T-helper 17 cell (primary cell): ENCODE measurements around the gene RARRES1. TPM values are rescaled to one million over a fixed set of nuclear protein-coding genes. Genes with fewer than 3 reads are reported as not detected.

Experiments used
- ATAC-seq: fragments of 150-1000 bp; cut with Tn5 transposase; 2 replicates; pipeline ENCODE4 v1.10.0; 2021; ENCODE audit warnings: mild to moderate bottlenecking, moderate library complexity
- DNase-seq, 3 donors: peaks; one replicate each; pipeline versions ENCODE4 v3.0.0 to v3.0.0-alpha.2; 2020 to 2021
- H3K9me3 ChIP-seq: one replicate; pipeline ENCODE4 v1.7.0; 2013; ENCODE audit warnings: low read length, mild to moderate bottlenecking; ENCODE audit not compliant: control insufficient read depth, poor library complexity, severe bottlenecking
- H3K27ac Mint-ChIP-seq: one replicate; pipeline ENCODE4 v1.8.0; 2022; ENCODE audit warnings: mild to moderate bottlenecking, moderate library complexity, mixed read lengths
- H3K27me3 Mint-ChIP-seq: one replicate; pipeline ENCODE4 v1.8.0; 2022; ENCODE audit warnings: mixed read lengths
- H3K36me3 Mint-ChIP-seq: one replicate; pipeline ENCODE4 v1.8.0; 2022; ENCODE audit warnings: low read depth, mixed read lengths
- H3K4me1 Mint-ChIP-seq: one replicate; pipeline ENCODE4 v1.8.0; 2022; ENCODE audit warnings: mild to moderate bottlenecking, mixed read lengths
- H3K4me3 Mint-ChIP-seq: one replicate; pipeline ENCODE4 v1.8.0; 2022; ENCODE audit warnings: mild to moderate bottlenecking, moderate library complexity, mixed read lengths
- total RNA-seq, 4 donors: library from RNA in 2 of 4; stranded (reverse) in 2 of 4; gene quantifications; one replicate each; pipeline ENCODE4 v1.2.3 and lab custom pipeline; 2022 to 2026

Gene RARRES1
- total RNA-seq, 2 donors from 2014 or later = not detected

- Mint-ChIP-seq H3K4me1 (peaks cover 18% of the 10 kb centered on the region), H3K36me3 (peaks cover 9% of the 10 kb centered on the region), H3K27ac (no peak overlapping the region), H3K4me3 (no peak overlapping the region), H3K27me3 (no peaks in the 10 kb centered on the region)
- ATAC-seq (no peak), DNase-seq (no peak)
- no peaks in the 10 kb centered on the region for H3K9me3 ChIP-seq
Observed at GRCh38 chr3:158770741-158771350, 38.6 kb upstream of the RARRES1 start.

GRCh38 chr3:158769952-158770740 lies 37.9 kb upstream of the RARRES1 start:
- H3K27me3 Mint-ChIP-seq = no peaks in the 10 kb centered on the region
- DNase-seq = no peak
- no peak overlapping the region for H3K27ac Mint-ChIP-seq
- H3K9me3 ChIP-seq = no peaks in the 10 kb centered on the region
- ATAC-seq = no peak
- no peak overlapping the region for H3K4me3 Mint-ChIP-seq
- H3K4me1 Mint-ChIP-seq = peaks cover 13% of the 10 kb centered on the region
- peaks cover 9% of the 10 kb centered on the region for H3K36me3 Mint-ChIP-seq

GRCh38 chr3:158769549-158769948 lies 37.3 kb upstream of the RARRES1 start:
- H3K4me1 Mint-ChIP-seq = peaks cover 11% of the 10 kb centered on the region
- peaks cover 8% of the 10 kb centered on the region for H3K36me3 Mint-ChIP-seq
- DNase-seq (no peak), ATAC-seq (no peak)
- H3K4me3 Mint-ChIP-seq = no peak overlapping the region
- no peaks in the 10 kb centered on the region for H3K9me3 ChIP-seq
- H3K27ac Mint-ChIP-seq = no peak overlapping the region
- H3K27me3 Mint-ChIP-seq = peaks cover 5% of the 10 kb centered on the region

GRCh38 chr3:158768881-158769543 lies 36.8 kb upstream of the RARRES1 start:
- Mint-ChIP-seq H3K4me1 (peaks cover 10% of the 10 kb centered on the region), H3K27me3 (peaks cover 5% of the 10 kb centered on the region)

GRCh38 chr3:158768361-158768787 lies 36.1 kb upstream of the RARRES1 start:
- no peaks in the 10 kb centered on the region for H3K9me3 ChIP-seq
- Mint-ChIP-seq H3K4me1 (peaks cover 5% of the 10 kb centered on the region), H3K36me3 (peaks cover 5% of the 10 kb centered on the region), H3K4me3 (no peak overlapping the region), H3K27ac (no peak overlapping the region), H3K27me3 (peaks cover 5% of the 10 kb centered on the region)
- ATAC-seq (no peak), DNase-seq (no peak)

More at GRCh38 chr3:158768881-158769543, 36.8 kb upstream of the RARRES1 start:
- Mint-ChIP-seq H3K36me3 (peaks cover 8% of the 10 kb centered on the region), H3K4me3 (no peak overlapping the region), H3K27ac (no peak overlapping the region)
- ATAC-seq = no peak
- DNase-seq = no peak
- no peaks in the 10 kb centered on the region for H3K9me3 ChIP-seq

- Mint-ChIP-seq H3K4me3 (no peak overlapping the region), H3K4me1 (peaks cover 3% of the 10 kb centered on the region), H3K27ac (no peak overlapping the region), H3K36me3 (peaks cover 5% of the 10 kb centered on the region), H3K27me3 (peaks cover 5% of the 10 kb centered on the region)
- DNase-seq (no peak), ATAC-seq (no peak)
- H3K9me3 ChIP-seq = no peaks in the 10 kb centered on the region
Observed at GRCh38 chr3:158766364-158766763, 34.1 kb upstream of the RARRES1 start.

GRCh38 chr3:158765518-158766205 lies 33.4 kb upstream of the RARRES1 start:
- no peaks in the 10 kb centered on the region for H3K9me3 ChIP-seq
- ATAC-seq (no peak), DNase-seq (no peak)
- Mint-ChIP-seq H3K4me3 (no peak overlapping the region), H3K4me1 (peaks cover 3% of the 10 kb centered on the region), H3K27ac (no peak overlapping the region), H3K36me3 (peaks cover 5% of the 10 kb centered on the region), H3K27me3 (peaks cover 5% of the 10 kb centered on the region)

GRCh38 chr3:158763421-158763820 lies 31.2 kb upstream of the RARRES1 start:
- peaks cover 3% of the 10 kb centered on the region for H3K4me1 Mint-ChIP-seq
- no peaks in the 10 kb centered on the region for H3K9me3 ChIP-seq
- no peak overlapping the region for H3K27ac Mint-ChIP-seq
- peaks cover 5% of the 10 kb centered on the region for H3K27me3 Mint-ChIP-seq
- H3K4me3 Mint-ChIP-seq = no peak overlapping the region
- ATAC-seq (no peak), DNase-seq (no peak)
- peaks cover 3% of the 10 kb centered on the region for H3K36me3 Mint-ChIP-seq

GRCh38 chr3:158762701-158763100 lies 30.4 kb upstream of the RARRES1 start:
- peaks cover 3% of the 10 kb centered on the region for H3K36me3 Mint-ChIP-seq
- no peak overlapping the region for H3K27ac Mint-ChIP-seq
- peaks cover 5% of the 10 kb centered on the region for H3K27me3 Mint-ChIP-seq
- DNase-seq (no peak), ATAC-seq (no peak)
- peaks cover 3% of the 10 kb centered on the region for H3K4me1 Mint-ChIP-seq
- H3K9me3 ChIP-seq = no peaks in the 10 kb centered on the region
- no peak overlapping the region for H3K4me3 Mint-ChIP-seq

- Mint-ChIP-seq H3K27me3 (peaks cover 5% of the 10 kb centered on the region), H3K4me1 (peaks cover 3% of the 10 kb centered on the region), H3K27ac (no peak overlapping the region), H3K4me3 (no peak overlapping the region), H3K36me3 (no peaks in the 10 kb centered on the region)
- no peaks in the 10 kb centered on the region for H3K9me3 ChIP-seq
- DNase-seq (no peak), ATAC-seq (no peak)
Observed at GRCh38 chr3:158761350-158761749, 29.1 kb upstream of the RARRES1 start.

GRCh38 chr3:158755421-158755820 lies 23.2 kb upstream of the RARRES1 start:
- no peak for ATAC-seq
- H3K36me3 Mint-ChIP-seq = no peaks in the 10 kb centered on the region
- DNase-seq = no peak
- H3K27me3 Mint-ChIP-seq = no peaks in the 10 kb centered on the region
- H3K27ac Mint-ChIP-seq = no peak overlapping the region
- H3K4me3 Mint-ChIP-seq = no peak overlapping the region
- no peaks in the 10 kb centered on the region for H3K9me3 ChIP-seq
- H3K4me1 Mint-ChIP-seq = no peaks in the 10 kb centered on the region

GRCh38 chr3:158753854-158754253 lies 21.6 kb upstream of the RARRES1 start:
- Mint-ChIP-seq H3K27me3 (no peaks in the 10 kb centered on the region), H3K27ac (no peak overlapping the region), H3K4me1 (peaks cover 2% of the 10 kb centered on the region), H3K4me3 (no peak overlapping the region), H3K36me3 (peaks cover 2% of the 10 kb centered on the region)
- DNase-seq (no peak), ATAC-seq (no peak)
- no peaks in the 10 kb centered on the region for H3K9me3 ChIP-seq

- no peak for ATAC-seq
Observed at GRCh38 chr3:158751316-158751715, 19.1 kb upstream of the RARRES1 start.

More at GRCh38 chr3:158751316-158751715, 19.1 kb upstream of the RARRES1 start:
- Mint-ChIP-seq H3K27ac (peak overlapping the region; percentile 47), H3K4me1 (peaks cover 3% of the 10 kb centered on the region), H3K36me3 (peaks cover 2% of the 10 kb centered on the region), H3K27me3 (no peaks in the 10 kb centered on the region), H3K4me3 (no peak overlapping the region)
- no peak for DNase-seq
- H3K9me3 ChIP-seq = no peaks in the 10 kb centered on the region
